ENCODE results near the gene GOLGA6L1. TPM values are rescaled to one million over a fixed set of nuclear protein-coding genes. Genes with fewer than 3 reads are reported as not detected.
"Not testable (repeated sequence)": the region's sequence is repeated elsewhere in the genome, so short reads cannot be mapped to it uniquely, and the experiment has no call there.

GOLGA6L1 gene
- total RNA-seq: not detected in 2 replicates
- long read RNA-seq: 0 reads

- not testable (repeated sequence) for H3K4me3 Mint-ChIP-seq (ENCODE audit: unreplicated experiment); H3K9me3 Mint-ChIP-seq (ENCODE audit: unreplicated experiment); H3K27ac Mint-ChIP-seq (ENCODE audit: unreplicated experiment); DNase-seq (ENCODE audit: extremely low spot score, unreplicated experiment); H3K4me1 Mint-ChIP-seq (ENCODE audit: unreplicated experiment); H3K27me3 Mint-ChIP-seq (ENCODE audit: unreplicated experiment); H3K36me3 Mint-ChIP-seq (ENCODE audit: unreplicated experiment)
These were observed at the start of gene GOLGA6L1 for GRCh38 chr15:23136722-23137121. TSS of gene GOLGA6L1 (minus strand) at chr15:23136822. CDS start at chr15:23136731, 91 bp downstream.

- not testable (repeated sequence) for H3K9me3 Mint-ChIP-seq (ENCODE audit: unreplicated experiment); H3K27ac Mint-ChIP-seq (ENCODE audit: unreplicated experiment); H3K36me3 Mint-ChIP-seq (ENCODE audit: unreplicated experiment); H3K27me3 Mint-ChIP-seq (ENCODE audit: unreplicated experiment); DNase-seq (ENCODE audit: extremely low spot score, unreplicated experiment); H3K4me3 Mint-ChIP-seq (ENCODE audit: unreplicated experiment); H3K4me1 Mint-ChIP-seq (ENCODE audit: unreplicated experiment)
These were observed 44.6 kb upstream of the GOLGA6L1 start for GRCh38 chr15:23181201-23181600.

GRCh38 chr15:23180547-23180927 is 43.9 kb upstream of the GOLGA6L1 start:
- not testable (repeated sequence) for H3K9me3 Mint-ChIP-seq (ENCODE audit: unreplicated experiment); H3K27ac Mint-ChIP-seq (ENCODE audit: unreplicated experiment); H3K27me3 Mint-ChIP-seq (ENCODE audit: unreplicated experiment); DNase-seq (ENCODE audit: extremely low spot score, unreplicated experiment); H3K4me3 Mint-ChIP-seq (ENCODE audit: unreplicated experiment); H3K4me1 Mint-ChIP-seq (ENCODE audit: unreplicated experiment); H3K36me3 Mint-ChIP-seq (ENCODE audit: unreplicated experiment)

- DNase-seq (ENCODE audit: extremely low spot score, unreplicated experiment); H3K36me3 Mint-ChIP-seq (ENCODE audit: unreplicated experiment): not testable (repeated sequence)
These were observed 43.3 kb upstream of the GOLGA6L1 start for GRCh38 chr15:23179768-23180546.

GRCh38 chr15:23176683-23177082 is 40.1 kb upstream of the GOLGA6L1 start:
- not testable (repeated sequence) for H3K9me3 Mint-ChIP-seq (ENCODE audit: unreplicated experiment)

More at GRCh38 chr15:23179768-23180546, 43.3 kb upstream of the GOLGA6L1 start:
- H3K27ac Mint-ChIP-seq (ENCODE audit: unreplicated experiment); H3K27me3 Mint-ChIP-seq (ENCODE audit: unreplicated experiment); H3K4me1 Mint-ChIP-seq (ENCODE audit: unreplicated experiment); H3K9me3 Mint-ChIP-seq (ENCODE audit: unreplicated experiment); H3K4me3 Mint-ChIP-seq (ENCODE audit: unreplicated experiment): not testable (repeated sequence)

GRCh38 chr15:23175606-23176005 is 39.0 kb upstream of the GOLGA6L1 start:
- not testable (repeated sequence) for H3K4me3 Mint-ChIP-seq (ENCODE audit: unreplicated experiment); H3K27me3 Mint-ChIP-seq (ENCODE audit: unreplicated experiment); H3K36me3 Mint-ChIP-seq (ENCODE audit: unreplicated experiment); H3K4me1 Mint-ChIP-seq (ENCODE audit: unreplicated experiment); H3K27ac Mint-ChIP-seq (ENCODE audit: unreplicated experiment); H3K9me3 Mint-ChIP-seq (ENCODE audit: unreplicated experiment); DNase-seq (ENCODE audit: extremely low spot score, unreplicated experiment)

More at GRCh38 chr15:23176683-23177082, 40.1 kb upstream of the GOLGA6L1 start:
- DNase-seq (ENCODE audit: extremely low spot score, unreplicated experiment); H3K27ac Mint-ChIP-seq (ENCODE audit: unreplicated experiment); H3K36me3 Mint-ChIP-seq (ENCODE audit: unreplicated experiment); H3K4me3 Mint-ChIP-seq (ENCODE audit: unreplicated experiment); H3K27me3 Mint-ChIP-seq (ENCODE audit: unreplicated experiment); H3K4me1 Mint-ChIP-seq (ENCODE audit: unreplicated experiment): not testable (repeated sequence)

GRCh38 chr15:23174609-23175140 is 38.1 kb upstream of the GOLGA6L1 start:
- not testable (repeated sequence) for H3K9me3 Mint-ChIP-seq (ENCODE audit: unreplicated experiment); H3K4me3 Mint-ChIP-seq (ENCODE audit: unreplicated experiment); H3K36me3 Mint-ChIP-seq (ENCODE audit: unreplicated experiment); H3K27ac Mint-ChIP-seq (ENCODE audit: unreplicated experiment); H3K4me1 Mint-ChIP-seq (ENCODE audit: unreplicated experiment); DNase-seq (ENCODE audit: extremely low spot score, unreplicated experiment); H3K27me3 Mint-ChIP-seq (ENCODE audit: unreplicated experiment)

- not testable (repeated sequence) for H3K27me3 Mint-ChIP-seq (ENCODE audit: unreplicated experiment); H3K9me3 Mint-ChIP-seq (ENCODE audit: unreplicated experiment); H3K4me3 Mint-ChIP-seq (ENCODE audit: unreplicated experiment); H3K27ac Mint-ChIP-seq (ENCODE audit: unreplicated experiment); DNase-seq (ENCODE audit: extremely low spot score, unreplicated experiment); H3K4me1 Mint-ChIP-seq (ENCODE audit: unreplicated experiment); H3K36me3 Mint-ChIP-seq (ENCODE audit: unreplicated experiment)
These were observed 3.8 kb downstream of the GOLGA6L1 start for GRCh38 chr15:23132787-23133186.

GRCh38 chr15:23118208-23118607 is 18.4 kb downstream of the GOLGA6L1 start:
- no peak for TF ChIP-seq CTCF (IDR thresholded peaks at IDR 0.05)
- H3K4me3 Mint-ChIP-seq (ENCODE audit: unreplicated experiment): no peak overlapping the region

More at GRCh38 chr15:23118208-23118607, 18.4 kb downstream of the GOLGA6L1 start:
- no peaks in the 10 kb centered on the region for H3K4me1 Mint-ChIP-seq (ENCODE audit: unreplicated experiment)
- no peak for DNase-seq (ENCODE audit: extremely low spot score, unreplicated experiment)
- H3K36me3 Mint-ChIP-seq (ENCODE audit: unreplicated experiment): no peaks in the 10 kb centered on the region
- no peak overlapping the region for H3K27ac Mint-ChIP-seq (ENCODE audit: unreplicated experiment)
- no peaks in the 10 kb centered on the region for H3K27me3 Mint-ChIP-seq (ENCODE audit: unreplicated experiment)
- peaks cover 5% of the 10 kb centered on the region for H3K9me3 Mint-ChIP-seq (ENCODE audit: unreplicated experiment)

All from osteocyte (in vitro differentiated cells).